Left colon (tissue), 2 donors: ENCODE data around the gene DTX1. TPM values are rescaled to one million over a fixed set of nuclear protein-coding genes. Genes with fewer than 3 reads are reported as not detected.

ENCODE experiments used
- ATAC-seq: fragments of 200-7000 bp; cut with Tn5 transposase; one replicate; pipeline ENCODE4 v1.9.1; 2020; ENCODE audit warnings: mild to moderate bottlenecking, moderate library complexity
- DNase-seq, 2 donors: peaks; one replicate each; pipeline ENCODE4 v3.0.0-alpha.2; 2020
- intact Hi-C, 2 donors: fragments of 100-400 bp; cut with DNase I in 1 of 2; cut with micrococcal nuclease in 1 of 2; formaldehyde crosslinking; loops; one replicate each; pipeline versions ENCODE4 v1.11.2 to v1.14.0; 2022; cut with DNase I, micrococcal nuclease
- total RNA-seq, 2 donors: library from RNA; stranded (reverse); fragmentation: NEBNext Ultra II Directional; extraction: Animal tissue kit (Norgen Biotek cat#: 25700); gene quantifications; one replicate each; pipeline ENCODE4 v1.2.1, GENCODE V29; 2021
- donor health status: DM: no; HTN: no; CAD: no.
- donor health status: DM: yes; HTN: yes; CAD: no.

The DTX1 gene
- total RNA-seq, 2 donors from 2014 or later = 1.2 to 2.3 TPM

DNA sequence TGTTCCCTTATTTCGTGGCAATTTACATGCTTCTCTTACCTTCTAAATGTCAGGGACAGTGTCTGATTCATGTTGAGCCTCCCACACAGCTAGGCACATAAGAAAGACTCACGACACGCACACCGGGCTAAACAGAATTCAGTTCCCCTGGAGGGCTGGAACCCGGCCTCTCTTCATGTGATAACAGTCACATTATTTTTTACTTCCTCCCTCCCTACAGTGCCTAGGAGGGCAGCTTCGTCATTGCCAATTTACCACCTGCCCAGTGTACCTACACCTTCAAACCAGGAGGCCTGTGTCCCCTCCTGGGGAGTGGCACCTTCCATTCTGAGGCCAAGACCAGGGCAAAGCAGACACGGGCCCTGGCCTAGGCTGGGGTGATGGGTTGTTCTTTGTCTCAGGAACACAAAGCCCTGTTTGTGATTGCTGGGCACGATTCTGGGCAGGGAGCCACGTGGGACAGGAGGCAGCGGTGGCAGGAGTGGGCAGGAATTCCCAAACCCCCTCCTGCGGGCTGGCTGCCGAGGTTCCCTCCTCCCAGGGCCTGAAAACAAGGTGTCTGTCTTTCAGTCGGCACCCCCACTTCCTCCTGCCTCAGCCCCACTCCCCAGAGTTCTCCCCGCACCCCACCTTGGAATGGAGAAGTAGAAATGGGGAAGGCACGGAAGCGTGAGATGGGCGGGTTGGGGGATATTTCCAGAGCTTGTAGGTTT, 85.8 kb downstream of the DTX1 start:
- DNase-seq (peak; percentile 66 to 83), ATAC-seq (peak; percentile 84)
- intact Hi-C loops = no loop called here

DNA sequence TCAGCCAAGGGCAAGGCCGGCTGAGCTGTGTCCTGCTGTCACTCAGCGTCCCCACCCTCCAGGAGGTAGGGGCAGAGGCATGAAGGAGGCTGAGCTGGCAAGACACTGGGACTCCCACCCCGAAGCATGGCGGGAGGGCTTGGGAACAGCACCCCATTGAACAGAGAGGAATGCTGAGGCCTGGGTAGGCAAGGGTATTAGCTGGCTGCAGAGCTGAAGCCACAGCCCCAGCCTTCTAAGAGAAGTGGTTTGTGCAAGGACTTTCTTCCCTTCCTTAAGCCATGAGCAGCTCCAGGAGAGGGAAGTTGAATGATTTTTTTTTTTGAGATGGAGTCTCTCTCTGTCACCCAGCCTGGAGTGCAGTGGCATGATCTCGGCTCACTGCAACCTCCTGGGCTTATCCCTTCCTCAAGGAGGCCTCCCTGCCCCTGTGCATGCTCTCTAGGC, 86.4 kb downstream of the DTX1 start:
- ATAC-seq (peak; percentile 44), DNase-seq (no peak)
- intact Hi-C loops = no loop called here

DNA sequence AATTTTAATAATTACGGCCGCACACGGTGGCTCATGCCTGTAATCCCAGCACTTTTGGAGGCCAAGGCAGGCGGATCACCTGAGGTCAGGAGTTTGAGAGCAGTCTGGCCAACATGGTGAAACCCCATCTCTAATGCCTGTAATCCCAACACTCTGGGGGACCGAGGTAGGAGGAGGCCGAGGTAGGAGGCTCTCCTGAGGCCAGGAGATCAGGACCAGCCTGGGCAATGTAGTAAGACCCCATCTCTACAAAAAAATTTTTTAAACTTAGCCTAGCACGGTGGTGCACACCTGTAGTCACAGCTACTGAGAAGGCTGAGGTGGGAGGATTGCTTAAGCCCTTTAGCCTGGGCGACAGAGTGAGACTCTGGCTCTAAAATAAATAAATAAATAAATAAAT, 87.4 kb downstream of the DTX1 start:
- intact Hi-C loops = no loop called here
- no peak for ATAC-seq

DNA sequence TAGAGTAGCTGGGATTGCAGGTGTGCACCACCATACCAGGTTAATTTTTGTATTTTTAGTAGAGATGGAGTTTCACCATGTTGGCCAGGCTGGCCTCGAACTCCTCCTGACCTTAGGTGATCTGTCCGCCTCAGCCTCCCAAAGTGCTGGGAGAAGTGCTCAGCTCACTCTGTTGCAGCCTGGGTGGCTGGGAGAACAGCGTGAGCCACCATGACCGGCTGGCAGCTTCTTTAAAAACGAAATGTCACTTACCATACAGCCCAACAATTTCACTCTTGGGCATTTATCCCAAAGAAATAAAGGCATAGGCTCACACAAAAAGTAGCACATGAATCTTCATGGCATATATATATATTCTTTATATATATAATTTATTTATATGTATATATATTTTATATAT, 88.3 kb downstream of the DTX1 start:
- intact Hi-C loops = no loop called here
- ATAC-seq (no peak), DNase-seq (no peak)

More for the DNA sequence above, 87.4 kb downstream of the DTX1 start:
- no peak for DNase-seq

DNA sequence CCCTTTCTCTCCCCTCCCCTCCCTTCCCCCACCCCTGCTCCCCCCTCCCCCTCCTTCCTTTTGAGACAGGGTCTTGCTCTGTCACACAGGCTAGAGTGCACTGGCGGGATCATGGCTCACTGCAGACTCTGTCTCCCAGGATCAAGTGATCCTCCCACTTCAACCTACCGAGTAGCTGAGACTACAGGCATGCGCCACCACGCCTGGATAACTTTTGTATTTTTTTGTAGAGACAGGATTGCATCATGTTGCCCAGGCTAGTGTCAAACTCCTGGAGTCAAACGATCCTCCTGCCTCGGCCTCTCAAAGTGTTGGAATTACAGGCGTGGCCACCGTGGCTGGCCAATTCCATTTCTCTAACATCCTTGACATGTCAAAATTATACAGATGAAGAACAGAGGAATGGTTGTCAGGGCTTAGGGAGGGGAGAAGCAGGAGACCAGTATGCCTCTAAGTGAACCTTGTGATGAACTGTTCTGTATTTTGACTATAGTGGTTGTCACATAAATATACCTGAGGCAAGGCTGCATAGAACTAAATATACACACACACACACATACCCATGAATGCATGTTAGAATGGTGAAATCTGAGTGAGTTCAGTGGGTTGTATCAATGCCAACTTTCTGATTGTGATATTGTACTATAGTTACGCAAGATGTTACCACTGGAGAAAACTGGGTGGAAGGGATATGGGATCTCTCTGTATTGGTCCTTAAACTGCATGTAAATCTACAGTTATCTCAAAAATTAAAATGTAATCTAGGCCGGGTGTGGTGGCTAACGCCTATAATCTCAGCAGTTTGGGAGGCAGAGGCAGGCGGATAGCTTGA, 89.4 kb downstream of the DTX1 start:
- intact Hi-C loops = no loop called here
- no peak for DNase-seq
- ATAC-seq = no peak

DNA sequence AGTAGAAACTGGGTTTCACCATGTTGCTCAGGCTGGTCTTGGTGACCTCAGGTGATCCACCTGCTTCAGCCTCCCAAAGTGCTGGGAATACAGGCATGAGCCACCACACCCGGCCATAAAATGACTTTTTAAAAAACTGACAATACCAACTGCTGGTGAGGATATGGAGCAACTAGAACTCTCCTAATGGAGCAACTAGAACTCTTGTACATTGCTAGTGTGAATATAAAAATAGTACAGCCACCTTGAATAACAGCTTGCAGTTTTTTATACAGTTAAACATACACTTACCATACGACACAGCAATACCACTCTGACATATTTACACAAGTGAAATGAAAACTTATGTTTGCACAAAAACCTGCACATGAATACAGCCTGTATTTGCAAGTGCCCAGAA, 90.5 kb downstream of the DTX1 start:
- no peak for ATAC-seq
- DNase-seq = no peak
- intact Hi-C loops = no loop called here

Other genes with a start within 250 kb of the DTX1 start
- 100 to 1,000 TPM in 1 of 2 donors, 10 to 100 TPM in 1; 97.4 to 104 TPM for gene OAS1, start 149.8 kb upstream of the DTX1 start, total RNA-seq
- gene OAS3, start 118.3 kb upstream of the DTX1 start, total RNA-seq = 10 to 100 TPM; 12.9 to 27.2 TPM
- 1 to 10 TPM; 3.2 to 6.7 TPM for gene OAS2, start 78.2 kb upstream of the DTX1 start, total RNA-seq
- 10 to 100 TPM in 1 of 2 donors, 1 to 10 TPM in 1; 9.0 to 14.1 TPM for gene RASAL1, start 79.0 kb downstream of the DTX1 start, total RNA-seq
- under 1 TPM in 1 of 2 donors, not detected in 1; 0.43 TPM for gene CFAP73, start 93.0 kb downstream of the DTX1 start, total RNA-seq
- gene DDX54, start 128.7 kb downstream of the DTX1 start, total RNA-seq = 10 to 100 TPM; 42.0 to 56.9 TPM
- gene RITA1, start 129.0 kb downstream of the DTX1 start, total RNA-seq = 10 to 100 TPM; 17.4 to 18.0 TPM
- gene TPCN1, start 164.7 kb downstream of the DTX1 start, total RNA-seq = 10 to 100 TPM; 84.7 to 96.4 TPM